Nephron (organoid): Measurements from ENCODE around the gene GSK3A.
A peak's percentile ranks its signal among the peaks of the same experiment; 100 is the strongest.

ENCODE experiments used
- H3K27ac Mint-ChIP-seq, 3 experiments: 2 replicates each; pipeline ENCODE4 v1.8.0; 2020; ENCODE audit warnings: mixed read lengths in 3 of 3, mild to moderate bottlenecking in 2 of 3, moderate library complexity in 1 of 3
- H3K27me3 Mint-ChIP-seq: 2 replicates; pipeline ENCODE4 v1.8.0; 2021; ENCODE audit warnings: low read depth, mild to moderate bottlenecking, moderate library complexity, mixed read lengths
- H3K36me3 Mint-ChIP-seq: 2 replicates; pipeline ENCODE4 v1.8.0; 2020; ENCODE audit warnings: low read depth, mixed read lengths
- H3K4me1 Mint-ChIP-seq: 2 replicates; pipeline ENCODE4 v1.8.0; 2020; ENCODE audit warnings: mixed read lengths
- H3K4me3 Mint-ChIP-seq, 3 experiments: 2 replicates each; pipeline ENCODE4 v1.8.0; 2020; ENCODE audit warnings: mild to moderate bottlenecking in 3 of 3, mixed read lengths in 3 of 3, moderate library complexity in 2 of 3
- H3K9me3 Mint-ChIP-seq: 2 replicates; pipeline ENCODE4 v1.8.0; 2020; ENCODE audit warnings: mixed read lengths
- CTCF ChIP-seq, 3 experiments: fragments of 200-600 bp; sonication (generic); IDR thresholded peaks; one replicate each; pipeline ENCODE4 v1.5.0; 2021; ENCODE audit warnings: antibody characterized with exemption in 3 of 3; ENCODE audit not compliant: unreplicated experiment in 3 of 3

The GSK3A gene

GRCh38 chr19:42230571-42230970, 11.8 kb downstream of the GSK3A start:
- H3K36me3 Mint-ChIP-seq = peaks cover 72% of the 10 kb centered on the region
- no peaks in the 10 kb centered on the region for H3K27me3 Mint-ChIP-seq
- no peak overlapping the region for H3K27ac Mint-ChIP-seq
- H3K4me3 Mint-ChIP-seq = no peak overlapping the region
- H3K4me1 Mint-ChIP-seq = peaks cover 8% of the 10 kb centered on the region
- TF ChIP-seq CTCF (IDR thresholded peaks at IDR 0.05; ENCODE audit: unreplicated experiment in 3 of 3) = no peak
- H3K9me3 Mint-ChIP-seq = no peaks in the 10 kb centered on the region

- H3K4me1 Mint-ChIP-seq = peaks cover 8% of the 10 kb centered on the region
- H3K27me3 Mint-ChIP-seq = no peaks in the 10 kb centered on the region
- H3K36me3 Mint-ChIP-seq = peaks cover 69% of the 10 kb centered on the region
- TF ChIP-seq CTCF (IDR thresholded peaks at IDR 0.05; ENCODE audit: unreplicated experiment in 3 of 3) = no peak
- H3K27ac Mint-ChIP-seq = peak overlapping the region; percentile 57 to 80 (median 67)
- no peak overlapping the region for H3K4me3 Mint-ChIP-seq
- H3K9me3 Mint-ChIP-seq = no peaks in the 10 kb centered on the region
Measured at GRCh38 chr19:42229855-42230351, 12.5 kb downstream of the GSK3A start.

GRCh38 chr19:42229301-42229854, 13.0 kb downstream of the GSK3A start:
- no peak for TF ChIP-seq CTCF (IDR thresholded peaks at IDR 0.05; ENCODE audit: unreplicated experiment in 3 of 3)
- H3K4me3 Mint-ChIP-seq = no peak overlapping the region
- peak overlapping the region; percentile 57 to 80 (median 67) for H3K27ac Mint-ChIP-seq
- no peaks in the 10 kb centered on the region for H3K9me3 Mint-ChIP-seq
- H3K27me3 Mint-ChIP-seq = no peaks in the 10 kb centered on the region
- peaks cover 67% of the 10 kb centered on the region for H3K36me3 Mint-ChIP-seq
- peaks cover 8% of the 10 kb centered on the region for H3K4me1 Mint-ChIP-seq

- Mint-ChIP-seq H3K27me3 (no peaks in the 10 kb centered on the region), H3K36me3 (peaks cover 64% of the 10 kb centered on the region), H3K9me3 (no peaks in the 10 kb centered on the region), H3K27ac (no peak overlapping the region), H3K4me1 (peaks cover 8% of the 10 kb centered on the region), H3K4me3 (no peak overlapping the region)
- TF ChIP-seq CTCF (IDR thresholded peaks at IDR 0.05; ENCODE audit: unreplicated experiment in 3 of 3) = no peak
Measured at GRCh38 chr19:42228641-42229040, 13.8 kb downstream of the GSK3A start.

- no peak for TF ChIP-seq CTCF (IDR thresholded peaks at IDR 0.05; ENCODE audit: unreplicated experiment in 3 of 3)
- H3K9me3 Mint-ChIP-seq = no peaks in the 10 kb centered on the region
- no peaks in the 10 kb centered on the region for H3K27me3 Mint-ChIP-seq
- peaks cover 8% of the 10 kb centered on the region for H3K4me1 Mint-ChIP-seq
- peaks cover 64% of the 10 kb centered on the region for H3K36me3 Mint-ChIP-seq
- H3K4me3 Mint-ChIP-seq = no peak overlapping the region
- no peak overlapping the region for H3K27ac Mint-ChIP-seq
Measured at GRCh38 chr19:42226886-42227285, 15.5 kb downstream of the GSK3A start.

GRCh38 chr19:42225718-42226292, 16.6 kb downstream of the GSK3A start:
- Mint-ChIP-seq H3K27ac (no peak overlapping the region), H3K4me3 (no peak overlapping the region), H3K9me3 (no peaks in the 10 kb centered on the region), H3K4me1 (peaks cover 11% of the 10 kb centered on the region), H3K27me3 (no peaks in the 10 kb centered on the region), H3K36me3 (peaks cover 53% of the 10 kb centered on the region)
- no peak for TF ChIP-seq CTCF (IDR thresholded peaks at IDR 0.05; ENCODE audit: unreplicated experiment in 3 of 3)
